Neural cell (in vitro differentiated cells): ENCODE data around the gene ALG5.

ENCODE experiments used
- CTCF ChIP-seq: fragments of 450-650 bp; IDR thresholded peaks from 2 replicates; pipeline ENCODE4 v1.5.1; 2014; ENCODE audit warnings: antibody characterized with exemption, mild to moderate bottlenecking, moderate library complexity; ENCODE audit not compliant: poor library complexity, severe bottlenecking
- EP300 ChIP-seq: fragments of 450-650 bp; conservative IDR thresholded peaks from 2 replicates; pipeline ENCODE4 v1.6.1; 2014; ENCODE audit warnings: antibody characterized with exemption, mild to moderate bottlenecking, moderate library complexity; ENCODE audit not compliant: poor library complexity, severe bottlenecking
- MXI1 ChIP-seq: fragments of 450-650 bp; conservative IDR thresholded peaks from 2 replicates; pipeline ENCODE4 v1.6.1; 2014; ENCODE audit warnings: antibody characterized with exemption, mild to moderate bottlenecking; ENCODE audit not compliant: poor library complexity, severe bottlenecking
- POLR2AphosphoS5 ChIP-seq: IDR thresholded peaks from 2 replicates; pipeline ENCODE4 v1.6.1; 2012
- RAD21 ChIP-seq: fragments of 450-650 bp; conservative IDR thresholded peaks from 2 replicates; pipeline ENCODE4 v1.6.1; 2014; ENCODE audit warnings: antibody characterized with exemption, mild to moderate bottlenecking, moderate library complexity
- REST ChIP-seq: IDR thresholded peaks from 2 replicates; pipeline ENCODE4 v1.6.1; 2012; ENCODE audit warnings: borderline replicate concordance
- TAF1 ChIP-seq: IDR thresholded peaks from 2 replicates; pipeline ENCODE4 v1.6.1; 2012; ENCODE audit warnings: low read depth

- TF ChIP-seq CTCF (no peak), REST (no peak), POLR2AphosphoS5 (no peak), RAD21 (no peak), EP300 (no peak), TAF1 (no peak), MXI1 (no peak)
These were observed 80.7 kb downstream of the ALG5 start for GRCh38 chr13:36918246-36919131.
